Measurements from ENCODE around the gene GCK. TPM values are rescaled to one million over a fixed set of nuclear protein-coding genes. Genes with fewer than 3 reads are reported as not detected.

The GCK gene
- total and polyA plus RNA-seq, 2 of the 13 experiments (the other 11 are each of a cell fraction or from before 2014, with no cell fraction given) = not detected

GRCh38 chr7:44200699-44201461, 11.6 kb upstream of the GCK start, which contains the start of gene YKT6 (continued):
- peak; percentile 65 to 79 for TF ChIP-seq POLR2A (IDR thresholded peaks at IDR 0.05; ENCODE audit: insufficient read depth in 1 of 2, low read depth in 2 of 2, low read length in 2 of 2)
- no peak; the same call in 1 of the 2 replicates for TF ChIP-seq ZFP90 (CRISPR knock-in tag; IDR thresholded peaks at IDR 0.05; ENCODE audit: borderline replicate concordance)
- TF ChIP-seq ZNF12 (CRISPR knock-in tag; IDR thresholded peaks at IDR 0.05) = no peak
- no peak for TF ChIP-seq HOXA5 (CRISPR knock-in tag; IDR thresholded peaks at IDR 0.05)
- TF ChIP-seq CBFB (CRISPR knock-in tag; IDR thresholded peaks at IDR 0.05) = no peak
- TF ChIP-seq ZNF101 (CRISPR knock-in tag; IDR thresholded peaks at IDR 0.05; ENCODE audit: borderline replicate concordance, low read depth) = no peak
- no peak for TF ChIP-seq SYNCRIP (IDR thresholded peaks at IDR 0.05; ENCODE audit: insufficient read depth, low read depth, low read length)
- no peak for TF ChIP-seq DNMT3B (CRISPR knock-in tag; conservative IDR thresholded peaks at IDR 0.05)
- no peak for TF ChIP-seq JUND (CRISPR knock-in tag; IDR thresholded peaks at IDR 0.05)
- TF ChIP-seq ZNF430 (CRISPR knock-in tag; IDR thresholded peaks at IDR 0.05) = 0 out of 2 replicates have a peak, but pooled peaks have one; percentile 25
- TF ChIP-seq ZFX (CRISPR knock-in tag; IDR thresholded peaks at IDR 0.05; ENCODE audit: low read depth) = peak; percentile 86
- no peak; the same call in 1 of the 2 replicates for TF ChIP-seq MXD3 (CRISPR knock-in tag; IDR thresholded peaks at IDR 0.05)
- no peak for TF ChIP-seq KDM6A (CRISPR knock-in tag; IDR thresholded peaks at IDR 0.05; ENCODE audit: low read depth)
- TF ChIP-seq RORA (CRISPR knock-in tag; IDR thresholded peaks at IDR 0.05) = no peak
- no peak for TF ChIP-seq ATRX (CRISPR knock-in tag; IDR thresholded peaks at IDR 0.05; ENCODE audit: borderline replicate concordance)
- TF ChIP-seq POLR2G (IDR thresholded peaks at IDR 0.05; ENCODE audit: low read depth, low read length) = peak; percentile 93
- no peak for TF ChIP-seq ZNF275 (CRISPR knock-in tag; IDR thresholded peaks at IDR 0.05; ENCODE audit: borderline replicate concordance)
- TF ChIP-seq CENPT (CRISPR knock-in tag; IDR thresholded peaks at IDR 0.05; ENCODE audit: low read depth) = no peak
- no peak for TF ChIP-seq JARID2 (CRISPR knock-in tag; IDR thresholded peaks at IDR 0.05; ENCODE audit: insufficient replicate concordance)
- TF ChIP-seq ARNT2 (CRISPR knock-in tag; IDR thresholded peaks at IDR 0.05; ENCODE audit: low read depth) = no peak
- no peak for TF ChIP-seq TCF12 (IDR thresholded peaks at IDR 0.05)
- TF ChIP-seq TCF12 (CRISPR knock-in tag; IDR thresholded peaks at IDR 0.05) = 0 out of 2 replicates have a peak, but pooled peaks have one; percentile 31
- TF ChIP-seq ZNF567 (CRISPR knock-in tag; IDR thresholded peaks at IDR 0.05; ENCODE audit: borderline replicate concordance) = no peak
- peak; percentile 71 for TF ChIP-seq ZSCAN21 (CRISPR knock-in tag; IDR thresholded peaks at IDR 0.05; ENCODE audit: borderline replicate concordance)
- TF ChIP-seq CHCHD3 (CRISPR knock-in tag; IDR thresholded peaks at IDR 0.05) = no peak

Measured in HepG2 (cell line).